ENCODE measurements around the gene SLC66A3. TPM values are rescaled to one million over a fixed set of nuclear protein-coding genes. Genes with fewer than 3 reads are reported as not detected.

The SLC66A3 gene
- total RNA-seq (2014; rRNA removed; shearing (Covaris generic)) = 26.2 and 29.7 TPM in 2 replicates

DNA sequence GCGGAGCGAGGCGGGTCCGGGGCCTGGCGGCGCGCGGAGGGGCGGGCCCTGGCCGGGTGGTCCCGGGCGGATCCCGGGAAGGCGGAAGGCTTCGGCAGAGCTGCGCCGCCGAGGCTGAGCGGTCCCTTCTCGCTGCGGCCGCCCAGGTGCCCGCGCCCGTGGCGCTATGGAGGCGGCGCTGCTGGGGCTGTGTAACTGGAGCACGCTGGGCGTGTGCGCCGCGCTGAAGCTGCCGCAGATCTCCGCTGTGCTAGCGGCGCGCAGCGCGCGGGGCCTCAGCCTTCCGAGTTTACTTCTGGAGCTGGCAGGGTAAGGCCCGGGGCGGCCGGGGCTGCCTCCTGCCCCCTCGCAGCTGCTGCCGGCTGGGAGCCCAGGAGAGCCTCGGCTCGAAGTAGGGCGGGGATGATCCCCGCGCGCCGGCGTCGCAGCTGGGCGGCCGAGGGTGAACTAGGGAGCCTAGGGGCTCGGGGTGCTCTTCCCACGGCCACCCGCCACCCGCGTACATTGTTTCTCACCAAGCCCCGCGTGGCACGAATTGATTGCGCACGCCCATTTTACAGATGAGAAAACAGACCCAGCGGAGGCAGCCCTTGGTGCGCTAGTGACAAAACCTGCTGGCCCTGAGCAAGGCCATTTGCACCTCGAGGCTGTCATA lies at the start of gene SLC66A3:
TSS of gene SLC66A3 (plus strand) at position 87 of the 655 bp plus-strand sequence. CDS start at position 167, 80 bp downstream.
- DNase-seq (ENCODE audit: low spot score) = peak; percentile 69

- DNase-seq (ENCODE audit: low spot score) = no peak
Measured at GRCh38 chr2:11109002-11109401, 46.3 kb upstream of the SLC66A3 start.

GRCh38 chr2:11112870-11113428 lies 42.3 kb upstream of the SLC66A3 start:
- no peak for DNase-seq (ENCODE audit: low spot score)

DNA sequence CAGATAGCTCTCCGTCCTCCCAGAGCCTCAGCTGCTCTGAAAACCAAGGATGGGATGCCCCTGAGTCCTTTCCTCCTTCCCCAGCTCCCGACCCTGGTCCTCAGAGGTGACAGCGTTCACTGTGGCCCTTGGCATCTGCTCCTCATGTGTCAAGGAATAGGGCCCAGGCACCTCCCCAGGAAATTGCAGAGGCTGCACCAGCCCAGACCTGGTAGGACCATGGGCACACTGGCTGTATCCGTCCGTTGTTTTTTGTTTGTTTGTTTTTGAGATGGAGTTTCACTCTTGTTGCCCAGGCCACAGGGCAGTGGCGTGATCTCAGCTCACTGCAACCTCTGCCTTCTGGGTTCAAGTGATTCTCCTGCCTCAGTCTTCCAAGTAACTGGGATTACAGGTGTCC lies 37.5 kb upstream of the SLC66A3 start:
- no peak for DNase-seq (ENCODE audit: low spot score)

GRCh38 chr2:11118761-11119160 lies 36.5 kb upstream of the SLC66A3 start:
- no peak for DNase-seq (ENCODE audit: low spot score)

DNA sequence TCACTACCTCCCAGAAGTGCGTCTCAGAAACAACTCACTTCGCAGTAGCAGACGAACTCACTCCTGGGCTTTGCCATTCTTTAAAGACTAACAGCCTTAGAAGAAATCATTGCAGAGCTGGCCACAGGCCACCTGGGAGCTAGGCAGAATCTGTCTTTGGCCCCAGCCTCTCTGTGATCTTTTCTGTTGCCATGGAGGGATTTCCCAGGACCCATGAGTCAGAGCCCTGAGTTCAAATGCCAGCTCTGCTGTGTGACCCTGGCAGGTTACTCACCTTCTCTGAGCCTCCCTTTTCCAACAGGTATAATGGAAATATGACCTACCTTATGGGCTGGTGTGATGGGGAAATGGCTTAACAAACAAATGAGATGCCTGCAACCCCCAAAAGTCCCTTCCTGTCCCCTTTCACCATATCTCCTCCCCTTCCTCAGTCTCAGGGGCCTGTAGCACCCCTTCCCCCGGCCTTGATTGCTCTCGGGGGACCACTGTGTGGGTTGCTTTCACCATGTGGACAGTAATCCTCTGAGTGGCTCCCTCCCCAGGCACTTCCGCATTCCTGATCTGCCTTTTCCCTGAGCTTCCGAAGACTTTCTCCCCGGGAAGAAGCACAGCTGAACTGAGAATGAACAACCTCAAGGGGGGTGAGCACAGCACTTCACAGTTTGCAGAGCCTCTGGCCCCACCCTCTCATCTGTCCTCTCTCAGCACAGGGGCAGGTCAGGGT lies 34.0 kb upstream of the SLC66A3 start:
- no peak for DNase-seq (ENCODE audit: low spot score)

DNA sequence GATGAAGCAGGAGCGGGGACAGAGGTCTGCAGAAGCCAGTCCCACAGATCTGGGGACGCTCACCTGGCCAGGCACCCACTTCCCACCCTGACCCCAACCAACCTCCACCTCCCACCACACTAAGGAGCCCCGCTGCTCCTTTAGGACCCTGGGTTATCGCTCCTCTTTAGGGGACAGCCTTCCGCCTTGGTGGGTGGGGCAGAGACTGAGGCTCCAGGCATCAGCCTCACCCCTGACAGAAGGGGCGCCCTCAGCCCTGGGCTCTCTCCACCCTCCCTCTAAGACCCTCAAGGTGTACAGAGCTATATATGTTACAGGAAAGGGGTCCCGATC lies 33.5 kb upstream of the SLC66A3 start:
- DNase-seq (ENCODE audit: low spot score) = no peak

DNA sequence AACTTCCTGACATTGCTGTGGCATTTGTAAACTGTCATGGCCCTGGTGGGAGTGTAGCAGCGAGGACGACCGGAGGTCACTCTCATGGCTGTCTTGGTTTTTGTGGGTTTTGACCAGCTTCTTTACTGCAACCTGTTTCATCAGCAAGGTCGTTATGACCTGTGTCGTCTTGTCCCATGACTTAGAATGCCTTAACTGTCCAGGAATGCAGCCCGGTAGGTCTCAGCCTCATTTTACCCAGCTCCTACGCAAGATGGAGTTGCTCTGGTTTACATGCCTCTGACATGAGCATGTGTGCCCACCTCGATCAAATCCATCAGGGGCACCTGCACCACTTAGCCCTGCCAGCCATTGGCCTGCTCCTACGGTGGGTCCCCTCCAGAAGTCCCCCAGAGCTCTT lies 32.9 kb upstream of the SLC66A3 start:
- no peak for DNase-seq (ENCODE audit: low spot score)

DNA sequence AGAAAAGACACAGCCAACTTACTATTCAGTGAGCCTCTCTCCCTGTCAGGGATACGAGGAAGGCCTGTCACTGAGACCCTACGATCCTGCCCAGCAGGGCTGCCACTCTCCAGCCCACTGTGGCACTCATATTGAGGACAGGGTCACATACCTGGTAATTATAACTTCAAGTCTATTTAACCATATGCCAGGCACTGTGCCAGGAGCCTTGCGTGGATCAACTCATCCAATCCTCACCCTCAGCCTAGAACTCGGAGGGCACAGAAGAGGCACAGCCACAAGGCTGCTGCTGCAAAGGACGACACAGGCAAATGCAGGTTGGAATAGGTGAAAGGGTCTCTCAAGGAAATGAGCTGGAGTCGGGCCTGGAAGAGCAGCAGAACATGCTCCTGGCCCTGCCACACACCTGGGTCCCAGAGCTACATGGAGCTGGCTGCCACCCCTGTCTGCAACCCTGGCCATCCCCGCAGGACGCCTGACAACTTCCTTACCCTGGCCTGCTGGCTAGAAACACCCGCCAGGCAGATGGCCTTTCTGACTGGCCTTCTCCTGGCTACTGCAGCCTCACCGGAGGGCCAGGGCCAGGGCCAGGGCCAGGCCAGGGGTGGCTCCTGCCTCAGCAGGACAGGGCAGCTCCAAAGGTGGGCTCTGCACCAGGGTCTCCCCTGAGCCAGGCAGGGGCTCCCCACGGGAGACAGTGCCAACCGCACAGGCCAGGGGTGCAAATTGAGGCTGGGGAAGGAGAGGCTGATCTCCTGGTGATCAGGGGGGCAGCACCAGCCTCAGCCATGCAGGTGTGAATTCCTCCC lies 32.1 kb upstream of the SLC66A3 start:
- DNase-seq (ENCODE audit: low spot score) = no peak

- DNase-seq (ENCODE audit: low spot score) = peak; percentile 67
Measured at GRCh38 chr2:11123856-11124759, 31.2 kb upstream of the SLC66A3 start.

DNA sequence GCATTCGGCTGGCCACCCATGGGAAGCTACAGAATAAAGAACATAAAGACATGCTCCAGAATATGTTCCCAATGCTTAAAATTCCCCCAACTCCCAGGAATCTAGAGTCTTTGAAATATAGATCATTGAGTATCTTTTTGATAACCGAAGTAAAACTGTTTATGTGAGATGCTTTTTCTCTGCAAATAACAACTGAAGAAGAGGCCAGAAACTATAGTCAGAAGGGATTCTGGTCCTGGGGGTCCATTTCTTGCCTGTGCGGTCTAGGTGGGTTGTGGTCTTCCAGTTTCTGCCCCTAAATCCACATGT lies 30.6 kb upstream of the SLC66A3 start:
- no peak for DNase-seq (ENCODE audit: low spot score)

- DNase-seq (ENCODE audit: low spot score) = no peak
Measured at GRCh38 chr2:11127761-11128160, 27.5 kb upstream of the SLC66A3 start.

- DNase-seq (ENCODE audit: low spot score) = peak; percentile 84
Measured at GRCh38 chr2:11128243-11128951, 26.9 kb upstream of the SLC66A3 start.

DNA sequence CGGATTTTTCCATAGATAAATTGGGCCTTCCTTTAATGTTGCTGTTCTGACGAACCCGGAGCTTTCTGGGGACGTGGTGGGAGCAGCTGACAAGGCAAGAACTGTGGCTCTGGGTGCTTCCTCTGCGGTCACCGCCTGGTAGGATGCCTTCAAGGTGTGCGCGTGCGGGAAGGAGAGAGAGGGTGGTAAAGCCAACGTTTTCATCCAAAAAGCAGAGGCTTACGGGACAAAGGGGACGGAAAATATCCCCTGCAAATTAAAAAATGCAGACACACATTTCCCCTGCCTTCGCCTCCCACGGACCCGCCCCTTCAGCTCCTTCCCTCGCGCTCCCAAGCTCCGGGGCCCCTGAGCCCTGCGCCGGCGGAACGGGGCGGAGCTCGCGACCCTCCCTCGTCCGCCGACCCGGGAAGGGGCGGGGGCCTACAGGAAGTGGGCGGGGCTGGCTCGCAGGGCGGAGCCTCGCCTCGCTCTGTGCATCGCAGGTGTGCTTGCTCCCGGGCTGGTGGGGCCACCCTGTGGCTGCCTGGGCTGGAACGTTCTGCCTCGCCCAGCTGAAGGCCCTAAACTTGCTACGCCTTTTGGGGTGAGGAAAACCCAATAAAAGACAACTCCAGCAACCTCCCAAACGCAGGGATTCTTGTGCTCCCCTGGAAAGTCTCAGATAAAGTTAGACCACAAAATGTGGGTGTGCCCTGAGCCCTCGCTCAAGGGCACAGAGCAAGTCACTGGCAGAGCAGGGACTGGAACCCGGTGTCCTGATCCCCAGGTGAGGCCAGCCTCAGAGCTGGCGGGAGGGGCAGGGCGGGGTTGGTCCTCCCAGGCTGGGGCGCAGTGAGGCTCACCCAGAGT lies 25.4 kb upstream of the SLC66A3 start:
- DNase-seq (ENCODE audit: low spot score) = no peak

- DNase-seq (ENCODE audit: low spot score) = no peak
Measured at GRCh38 chr2:11131166-11131920, 23.9 kb upstream of the SLC66A3 start.

DNA sequence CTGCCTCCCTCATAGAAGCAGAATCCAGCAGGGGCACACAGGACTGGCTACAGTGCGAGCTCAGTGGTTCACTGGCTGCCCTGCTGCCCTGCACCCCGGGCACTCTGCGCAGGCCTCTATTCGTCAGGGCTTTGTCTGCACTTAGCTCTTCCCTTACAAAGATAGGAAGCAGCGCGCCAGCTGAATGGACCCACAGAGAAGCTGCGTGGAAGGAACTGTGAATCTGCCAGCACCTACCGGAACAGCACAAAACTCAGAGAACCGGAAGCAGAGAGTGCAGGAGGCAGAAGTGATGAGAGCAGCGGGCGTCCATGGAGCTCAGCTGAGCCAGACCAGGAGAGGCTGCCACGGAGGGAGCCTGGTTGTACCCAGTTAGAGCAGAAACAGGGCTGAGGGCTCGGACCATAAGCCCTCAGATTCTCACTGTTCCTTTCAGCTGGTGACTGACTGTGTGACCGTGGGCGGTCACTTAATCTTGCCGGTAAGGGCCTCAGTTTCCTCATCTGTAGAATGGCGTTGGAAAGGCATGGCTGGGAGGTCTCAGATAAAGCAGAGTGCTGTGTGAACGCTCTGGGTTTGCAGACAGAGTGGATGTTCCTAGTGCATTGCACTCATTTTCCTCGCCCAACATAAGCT lies 23.1 kb upstream of the SLC66A3 start:
- DNase-seq (ENCODE audit: low spot score) = no peak

DNA sequence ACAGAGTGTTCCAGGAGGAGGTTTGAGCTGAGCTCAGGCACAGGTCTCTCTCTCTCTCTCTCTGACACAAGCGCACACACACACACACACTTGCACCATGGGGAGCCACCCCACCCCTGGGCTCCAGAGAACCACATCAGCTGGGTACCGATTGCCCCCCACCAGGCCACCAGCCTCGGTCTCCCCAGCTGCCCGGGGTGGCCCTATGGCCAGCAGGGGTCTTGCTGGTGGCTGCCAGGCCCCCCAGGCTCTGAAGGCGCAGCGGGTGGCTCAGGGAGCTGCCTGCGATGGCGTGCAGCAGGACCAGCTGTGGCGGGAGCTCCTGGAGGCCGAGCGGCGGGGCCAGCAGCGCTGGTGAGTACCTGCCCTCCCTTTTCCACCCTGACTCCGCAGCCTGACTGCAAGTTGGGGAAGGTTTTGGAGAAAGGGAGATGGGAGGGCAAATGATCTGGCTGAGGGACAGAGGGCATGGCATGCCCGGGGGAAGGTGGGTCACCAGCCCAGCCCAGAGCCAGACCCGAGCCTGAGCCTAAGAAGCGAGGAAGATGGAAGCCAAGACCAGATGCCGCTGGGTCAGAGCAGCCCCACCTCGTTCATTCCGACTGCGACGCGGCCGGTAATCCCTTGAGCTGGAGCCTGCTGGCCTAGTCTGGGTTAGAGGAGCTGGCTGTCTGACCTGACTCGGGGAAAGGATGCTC lies 21.9 kb upstream of the SLC66A3 start:
- no peak for DNase-seq (ENCODE audit: low spot score)

DNA sequence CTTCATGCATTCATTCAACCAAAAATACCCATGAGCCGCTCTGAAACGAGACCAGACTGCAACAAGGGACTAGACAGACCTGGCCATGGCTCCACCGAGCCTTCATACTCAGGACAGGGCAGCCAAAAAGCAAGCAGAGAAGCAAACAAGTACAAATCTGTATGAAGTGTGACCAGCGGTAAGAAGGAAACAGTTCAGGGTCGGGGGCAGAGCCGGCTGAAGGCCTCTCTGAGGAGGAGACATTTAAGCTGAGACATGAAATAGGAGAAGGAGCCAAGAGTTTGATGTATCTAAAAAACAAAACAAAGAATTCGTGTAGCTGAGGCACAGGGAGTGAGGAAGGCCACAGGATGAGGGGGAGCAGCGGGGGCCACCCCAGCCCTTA lies 21.3 kb upstream of the SLC66A3 start:
- DNase-seq (ENCODE audit: low spot score) = no peak
